Upper lobe of left lung (tissue), 6 donors: Measurements from ENCODE around the gene MARK2. TPM values are rescaled to one million over a fixed set of nuclear protein-coding genes. Genes with fewer than 3 reads are reported as not detected.
A peak's percentile ranks its signal among the peaks of the same experiment; 100 is the strongest.

Experiments used
- ATAC-seq, 2 donors: fragments of 200-7000 bp; cut with Tn5 transposase; one replicate each; pipeline ENCODE4 v1.9.1; 2022; ENCODE audit warnings: mild to moderate bottlenecking in 2 of 2, moderate library complexity in 2 of 2; ENCODE audit not compliant: low FRiP score in 2 of 2
- DNase-seq, 2 donors: peaks; one replicate each; pipeline ENCODE4 v3.0.0-alpha.2; 2019 to 2020
- H3K27ac ChIP-seq, 4 donors: fragments of 200-600 bp; sonication (generic); one replicate each; pipeline ENCODE4 v1.5.1; 2016 to 2019
- H3K27me3 ChIP-seq, 4 donors: fragments of 200-600 bp; sonication (generic); one replicate each; pipeline ENCODE4 v1.5.1; 2017 to 2019
- H3K36me3 ChIP-seq, 4 donors: fragments of 200-600 bp; sonication (generic); one replicate each; pipeline ENCODE4 v1.5.1; 2016 to 2019
- H3K4me1 ChIP-seq, 4 donors: fragments of 200-600 bp; sonication (generic); one replicate each; pipeline ENCODE4 v1.5.1; 2018 to 2019
- H3K4me3 ChIP-seq, 4 donors: fragments of 200-600 bp; sonication (generic); one replicate each; pipeline ENCODE4 v1.5.1; 2017 to 2019; ENCODE audit warnings: mild to moderate bottlenecking in 2 of 4, moderate library complexity in 1 of 4
- H3K9me3 ChIP-seq, 4 donors: fragments of 200-600 bp; sonication (generic); one replicate each; pipeline ENCODE4 v1.5.1; 2018 to 2019
- CTCF ChIP-seq, 6 experiments: fragments of 450-650 bp in 4 of 6; fragments of 200-600 bp in 2 of 6; sonication (generic) in 2 of 6; IDR thresholded peaks; one replicate each; pipeline ENCODE4 v1.5.1; 2016 to 2019; ENCODE audit warnings: antibody characterized with exemption in 6 of 6
- EP300 ChIP-seq, 4 donors: sonication (generic); formaldehyde crosslinking; IDR thresholded peaks; one replicate each; pipeline ENCODE4 v1.5.1; 2017; ENCODE audit warnings: antibody characterized with exemption in 4 of 4, control low read depth in 2 of 4
- POLR2A ChIP-seq, 4 donors: fragments of 450-650 bp; IDR thresholded peaks; one replicate each; pipeline ENCODE4 v1.5.1; 2016 to 2017; ENCODE audit warnings: antibody characterized with exemption in 4 of 4, mild to moderate bottlenecking in 2 of 4
- POLR2AphosphoS5 ChIP-seq, 2 donors: sonication (generic); formaldehyde crosslinking; IDR thresholded peaks; one replicate each; pipeline ENCODE4 v1.5.1; 2017; ENCODE audit warnings: antibody characterized with exemption in 2 of 2
- WGBS, 2 donors: methylation state at CpG; one replicate each; pipeline ENCODE4 v1.1.5; 2017 to 2018; 5-methylcytosine and 5-hydroxymethylcytosine counted together
- total RNA-seq, 6 donors: library from RNA; depleted of rRNA in 4 of 6; stranded (reverse); fragments of >200 nt in 4 of 6; gene quantifications; one replicate each; pipeline versions ENCODE4 v1.1.0 to v1.2.1, GENCODE V29; 2016 to 2021
- donor health status: DM: no; HTN: no; CAD: no; lungs with moderate emphysema.
- donor health status: DM: no; HTN: yes; CAD: no; lungs with severe emphysema.

The MARK2 gene
- total RNA-seq, 6 donors from 2014 or later: 41.7 to 67.1 (median 50.7) TPM

- no peak for TF ChIP-seq CTCF (IDR thresholded peaks at IDR 0.05)
- no peak for TF ChIP-seq EP300 (IDR thresholded peaks at IDR 0.05)
- TF ChIP-seq POLR2AphosphoS5 (IDR thresholded peaks at IDR 0.05): no peak
- TF ChIP-seq POLR2A (IDR thresholded peaks at IDR 0.05): no peak
- Histone ChIP-seq H3K4me3 (no peak overlapping the region), H3K27me3 (no peaks in the 10 kb centered on the region), H3K27ac (peak overlapping the region in 3 of 4 donors; percentile 33 to 74 (median 42)), H3K4me1 (peaks cover 77 to 91% (median 82%) of the 10 kb centered on the region in 4 donors), H3K9me3 (no peaks in the 10 kb centered on the region), H3K36me3 (peaks cover 0 to 8% (median 0%) of the 10 kb centered on the region in 4 donors)
- DNase-seq: peak in 1 of 2 donors; percentile 88
- 42 to 49% methylated on average over 4 of the region's 4 CpGs for WGBS, 2 donors
- peak in 1 of 2 donors; percentile 20 for ATAC-seq
These were observed 27.3 kb downstream of the MARK2 start for GRCh38 chr11:63866211-63866610.

DNA sequence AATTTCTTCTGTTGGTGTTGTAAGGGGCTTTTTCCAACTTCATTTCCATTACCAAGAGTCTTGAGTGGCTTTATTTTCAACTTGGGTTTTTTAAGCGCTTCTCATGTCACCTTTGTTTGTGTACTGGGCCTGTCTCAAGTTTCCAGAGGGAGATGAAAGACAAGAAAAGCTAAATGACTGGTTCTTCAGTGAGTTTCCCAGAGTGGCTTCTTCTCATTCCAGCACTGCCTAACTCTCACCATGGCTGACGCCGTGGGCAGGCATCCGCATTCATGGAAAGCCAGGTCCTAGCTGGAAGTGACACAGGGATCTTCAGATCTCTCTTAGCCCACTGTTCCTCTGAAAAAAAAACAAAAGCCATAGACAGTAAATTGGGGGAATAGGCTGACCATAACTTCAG is 28.6 kb downstream of the MARK2 start:
- peak overlapping the region in 3 of 4 donors; percentile 29 to 76 (median 74) for H3K27ac ChIP-seq
- WGBS, 2 donors: 66 to 87% methylated on average over 4 of the region's 4 CpGs
- no peak for ATAC-seq

DNA sequence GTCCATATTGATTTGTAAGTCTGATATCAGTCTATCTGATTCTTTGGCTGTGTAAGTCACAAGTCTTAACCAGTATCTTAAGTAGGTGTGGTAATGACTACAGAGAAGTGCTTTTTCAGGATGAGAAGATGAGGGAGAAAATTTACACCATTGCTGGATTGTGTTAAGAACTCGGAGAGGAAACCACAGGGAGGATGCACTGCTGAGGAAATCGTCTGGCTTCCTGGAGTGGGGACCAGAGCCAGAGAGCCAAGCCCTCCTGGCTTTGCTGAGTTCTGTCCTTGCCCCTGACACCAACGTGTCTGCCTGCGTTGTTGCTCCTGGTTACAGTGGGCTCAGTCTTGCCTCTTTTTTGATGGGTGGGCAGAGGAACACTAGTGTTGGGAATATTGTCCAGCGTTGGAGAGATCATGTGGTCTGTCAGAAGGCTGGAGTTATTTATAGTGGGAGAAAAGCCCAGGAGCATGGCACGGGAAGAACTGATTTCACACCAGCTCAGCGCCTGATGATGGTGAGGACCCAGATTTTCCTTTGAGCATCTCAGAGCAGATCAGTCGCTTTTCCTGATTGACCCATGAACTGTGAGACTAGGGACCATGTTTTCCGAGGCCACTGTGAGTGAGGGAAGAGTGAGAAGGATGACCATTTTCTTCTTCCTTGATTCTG is 29.6 kb downstream of the MARK2 start:
- 38 to 43% methylated on average over 8 to 9 of the region's 9 CpGs for WGBS, 2 donors
- peak overlapping the region; percentile 32 to 76 (median 60) for H3K27ac ChIP-seq
- peaks cover 87 to 98% (median 92%) of the 10 kb centered on the region in 4 donors for H3K4me1 ChIP-seq

More for the DNA sequence above, 28.6 kb downstream of the MARK2 start:
- TF ChIP-seq EP300 (IDR thresholded peaks at IDR 0.05) (no peak), POLR2A (IDR thresholded peaks at IDR 0.05) (no peak), POLR2AphosphoS5 (IDR thresholded peaks at IDR 0.05) (no peak), CTCF (IDR thresholded peaks at IDR 0.05) (no peak)
- no peak for DNase-seq
- Histone ChIP-seq H3K36me3 (no peaks in the 10 kb centered on the region), H3K4me3 (no peak overlapping the region), H3K9me3 (no peaks in the 10 kb centered on the region), H3K27me3 (no peaks in the 10 kb centered on the region), H3K4me1 (peaks cover 84 to 98% (median 92%) of the 10 kb centered on the region in 4 donors)

GRCh38 chr11:63869171-63869591 is 30.3 kb downstream of the MARK2 start:
- no peaks in the 10 kb centered on the region for H3K9me3 ChIP-seq
- peak in 1 of 2 donors; percentile 51 for DNase-seq
- H3K27me3 ChIP-seq: no peaks in the 10 kb centered on the region
- H3K27ac ChIP-seq: peak overlapping the region; percentile 32 to 76 (median 64)
- H3K4me1 ChIP-seq: peaks cover 88 to 97% (median 94%) of the 10 kb centered on the region in 4 donors
- no peaks in the 10 kb centered on the region for H3K36me3 ChIP-seq
- ATAC-seq: no peak
- 69 to 81% methylated on average over 2 to 7 of the region's 7 CpGs for WGBS, 2 donors
- H3K4me3 ChIP-seq: no peak overlapping the region
- no peak for TF ChIP-seq POLR2AphosphoS5 (IDR thresholded peaks at IDR 0.05)
- TF ChIP-seq CTCF (IDR thresholded peaks at IDR 0.05): no peak
- TF ChIP-seq POLR2A (IDR thresholded peaks at IDR 0.05): no peak
- TF ChIP-seq EP300 (IDR thresholded peaks at IDR 0.05): no peak

More for the DNA sequence above, 29.6 kb downstream of the MARK2 start:
- TF ChIP-seq POLR2AphosphoS5 (IDR thresholded peaks at IDR 0.05) (no peak), CTCF (IDR thresholded peaks at IDR 0.05) (no peak), POLR2A (IDR thresholded peaks at IDR 0.05) (no peak), EP300 (IDR thresholded peaks at IDR 0.05) (no peak)
- H3K4me3 ChIP-seq: no peak overlapping the region
- no peaks in the 10 kb centered on the region for H3K27me3 ChIP-seq
- ATAC-seq (no peak), DNase-seq (no peak)
- H3K36me3 ChIP-seq: no peaks in the 10 kb centered on the region
- H3K9me3 ChIP-seq: no peaks in the 10 kb centered on the region
